Thyroid gland (tissue), 4 donors: ENCODE measurements around the gene CDC42EP4.

Source experiments
- POLR2A ChIP-seq, 2 donors: fragments of 450-650 bp; IDR thresholded peaks; one replicate each; pipeline ENCODE4 v1.6.1; 2017; ENCODE audit warnings: antibody characterized with exemption in 2 of 2, mild to moderate bottlenecking in 2 of 2, moderate library complexity in 1 of 2
- TF ChIP-seq, protein P1 (sequence below), 6 experiments: fragments of 200-600 bp in 3 of 6; fragments of 450-650 bp in 3 of 6; sonication (generic) in 3 of 6; IDR thresholded peaks; one replicate each; pipeline ENCODE4 v1.5.1; 2016 to 2019; ENCODE audit warnings: antibody characterized with exemption in 6 of 6, mild to moderate bottlenecking in 2 of 6, inconsistent platforms in 1 of 6, moderate library complexity in 1 of 6

DNA sequence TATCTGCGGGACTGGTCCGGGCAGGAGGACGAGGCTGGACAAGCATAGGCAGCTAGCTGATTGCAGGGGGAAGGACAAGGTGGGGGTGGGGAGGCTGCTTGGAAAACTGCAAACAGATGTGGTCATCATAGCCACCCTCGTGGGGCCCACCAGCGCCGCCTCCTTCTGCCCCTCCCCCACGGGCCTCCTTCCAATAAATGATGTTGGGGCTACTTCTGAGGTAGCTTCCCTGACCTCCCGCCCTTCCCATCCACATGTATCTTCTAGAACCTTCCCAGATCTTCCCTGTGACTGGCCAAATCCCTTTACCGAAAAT, 12.3 kb upstream of the CDC42EP4 start:
- TF ChIP-seq, protein P1, sequence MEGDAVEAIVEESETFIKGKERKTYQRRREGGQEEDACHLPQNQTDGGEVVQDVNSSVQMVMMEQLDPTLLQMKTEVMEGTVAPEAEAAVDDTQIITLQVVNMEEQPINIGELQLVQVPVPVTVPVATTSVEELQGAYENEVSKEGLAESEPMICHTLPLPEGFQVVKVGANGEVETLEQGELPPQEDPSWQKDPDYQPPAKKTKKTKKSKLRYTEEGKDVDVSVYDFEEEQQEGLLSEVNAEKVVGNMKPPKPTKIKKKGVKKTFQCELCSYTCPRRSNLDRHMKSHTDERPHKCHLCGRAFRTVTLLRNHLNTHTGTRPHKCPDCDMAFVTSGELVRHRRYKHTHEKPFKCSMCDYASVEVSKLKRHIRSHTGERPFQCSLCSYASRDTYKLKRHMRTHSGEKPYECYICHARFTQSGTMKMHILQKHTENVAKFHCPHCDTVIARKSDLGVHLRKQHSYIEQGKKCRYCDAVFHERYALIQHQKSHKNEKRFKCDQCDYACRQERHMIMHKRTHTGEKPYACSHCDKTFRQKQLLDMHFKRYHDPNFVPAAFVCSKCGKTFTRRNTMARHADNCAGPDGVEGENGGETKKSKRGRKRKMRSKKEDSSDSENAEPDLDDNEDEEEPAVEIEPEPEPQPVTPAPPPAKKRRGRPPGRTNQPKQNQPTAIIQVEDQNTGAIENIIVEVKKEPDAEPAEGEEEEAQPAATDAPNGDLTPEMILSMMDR (IDR thresholded peaks at IDR 0.05): no peak
- no peak for TF ChIP-seq POLR2A (IDR thresholded peaks at IDR 0.05)
